Activated CD4-positive, alpha-beta T cell treated with anti-CD3 and anti-CD28 coated beads, Interleukin-2, amount 50 U/mL, for 4 hours (primary cell): Measurements from ENCODE around the gene DPYD.

Source experiments
- DNase-seq, 2 experiments: peaks; one replicate each; pipeline ENCODE4 v3.0.0-alpha.2; 2020

Gene DPYD

DNA sequence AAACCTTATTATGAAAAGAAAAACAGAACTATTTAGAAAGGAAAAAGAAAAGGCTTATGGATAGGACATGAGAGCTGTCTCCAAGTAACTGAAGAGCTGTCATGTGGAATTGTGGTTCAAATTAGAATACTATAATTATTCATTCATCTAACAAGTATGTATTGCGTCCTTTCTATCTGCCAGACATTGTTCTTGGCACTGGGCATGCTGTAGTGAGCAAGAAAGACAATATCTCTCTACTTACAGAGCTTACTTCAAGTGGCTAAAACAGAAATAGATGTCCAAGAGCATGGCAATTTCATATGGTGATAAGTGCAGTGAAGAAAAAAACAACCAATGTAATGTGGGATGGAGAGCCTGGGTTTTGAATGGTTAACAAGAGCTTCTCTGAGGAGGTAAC lies 413.0 kb downstream of the DPYD start:
- DNase-seq: no peak

DNA sequence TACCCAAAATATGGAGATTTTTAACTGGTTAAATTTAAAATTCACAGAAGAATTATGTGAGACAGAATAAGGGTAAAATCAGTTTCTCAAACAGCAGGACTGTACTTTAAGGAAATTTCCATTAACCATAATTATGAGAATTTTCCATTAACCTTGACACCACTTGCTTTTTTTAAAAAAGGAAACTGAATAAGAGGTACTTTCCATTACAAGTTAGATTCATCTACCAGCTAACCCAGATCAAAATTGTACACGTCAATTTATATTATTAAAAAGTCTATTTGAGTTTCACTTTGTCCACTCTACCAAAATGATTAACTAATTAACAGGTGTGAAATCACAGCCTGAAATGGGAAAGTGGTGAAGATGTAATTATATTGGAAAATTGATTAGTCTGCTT lies 414.5 kb downstream of the DPYD start:
- no peak for DNase-seq

DNA sequence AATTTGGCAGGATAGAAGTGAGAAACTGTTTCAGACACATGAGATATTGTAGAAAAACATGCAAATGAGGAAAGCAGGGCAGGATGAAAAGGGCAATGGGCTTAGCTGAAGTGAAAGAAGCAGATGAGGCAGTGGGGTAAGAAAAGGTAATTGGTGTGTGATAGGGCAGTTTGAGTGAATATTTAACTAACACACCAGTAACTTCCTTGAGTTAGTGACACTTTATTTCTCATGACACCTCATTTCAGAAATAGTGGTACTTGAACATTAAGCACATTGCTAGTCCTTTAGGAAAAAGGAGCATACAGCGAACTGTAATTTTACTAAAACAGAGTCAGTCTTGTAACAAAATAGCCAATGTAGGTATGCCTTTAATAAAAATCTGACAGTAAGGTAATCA lies 415.0 kb downstream of the DPYD start:
- DNase-seq: no peak

DNA sequence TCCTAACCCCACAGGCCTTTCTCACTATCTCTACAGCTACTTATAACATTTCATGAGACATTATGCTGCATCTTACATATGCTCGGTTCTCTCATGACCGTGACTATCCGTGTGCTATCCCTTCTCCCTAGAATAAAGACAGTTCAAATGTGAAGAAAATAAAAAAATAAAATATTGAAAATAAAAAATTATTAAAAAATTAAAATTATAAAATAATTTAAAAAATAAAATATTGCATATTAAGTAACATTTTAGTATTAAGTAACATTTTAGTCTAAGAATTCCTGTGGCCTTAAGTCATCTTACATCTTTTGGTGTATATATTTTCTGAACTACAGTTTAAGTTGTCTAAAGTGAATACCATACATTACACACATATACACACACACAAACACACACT lies 415.5 kb downstream of the DPYD start:
- DNase-seq: no peak

DNA sequence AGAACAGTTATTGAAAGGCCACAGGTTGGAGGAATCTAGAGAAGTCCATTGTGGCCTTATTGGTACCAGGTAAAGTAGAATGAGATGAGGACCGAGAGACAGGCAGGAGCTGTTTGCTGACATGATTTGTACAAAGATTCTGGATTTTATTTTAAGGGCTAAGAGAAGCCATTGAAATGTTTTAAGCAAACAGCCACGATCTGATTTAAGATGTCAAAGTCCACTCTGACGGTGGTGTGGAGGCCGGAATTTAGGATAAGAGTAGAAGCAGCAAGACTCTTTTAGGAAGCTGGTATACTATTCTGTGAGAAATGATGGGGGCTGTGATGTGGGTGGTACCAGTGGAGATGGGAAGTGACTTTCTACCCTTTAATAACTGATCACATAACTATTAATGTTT lies 418.5 kb downstream of the DPYD start:
- no peak for DNase-seq

DNA sequence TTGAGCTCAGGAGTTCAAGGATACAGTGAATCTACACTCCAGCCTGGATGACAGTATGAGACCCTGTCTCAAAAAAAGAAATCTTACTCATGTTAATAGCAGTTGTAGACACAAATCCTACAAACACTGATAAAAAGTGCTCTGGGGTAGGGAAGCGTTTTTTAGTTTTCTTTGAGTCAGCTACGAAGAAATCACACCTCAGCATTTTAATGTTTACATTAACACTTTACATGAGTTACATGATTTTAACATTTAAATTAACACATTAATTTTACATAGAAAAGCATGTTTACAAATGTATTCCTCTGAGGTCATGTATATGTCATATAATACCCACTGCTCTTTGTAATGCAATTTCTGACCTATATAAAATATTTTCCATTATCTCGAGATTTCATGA lies 419.2 kb downstream of the DPYD start:
- DNase-seq: no peak

DNA sequence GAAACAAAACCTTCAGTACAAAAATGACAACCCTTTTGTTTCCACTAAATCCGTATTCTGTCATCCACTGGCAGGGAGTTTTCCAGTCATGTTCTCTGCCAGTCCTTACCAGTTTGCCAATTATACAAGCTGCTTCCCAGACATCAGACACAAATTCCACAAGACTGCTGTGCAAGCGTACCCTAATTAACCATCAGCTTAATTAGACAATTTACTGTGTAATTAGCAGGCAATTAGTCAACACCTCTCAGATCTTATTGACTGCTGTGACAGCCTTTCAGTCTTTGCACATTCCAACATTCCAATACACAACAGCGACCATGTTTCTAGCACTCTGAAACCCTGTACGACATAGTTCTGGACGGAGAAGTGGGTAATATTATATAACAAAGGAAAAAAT lies 420.1 kb downstream of the DPYD start:
- DNase-seq: no peak

DNA sequence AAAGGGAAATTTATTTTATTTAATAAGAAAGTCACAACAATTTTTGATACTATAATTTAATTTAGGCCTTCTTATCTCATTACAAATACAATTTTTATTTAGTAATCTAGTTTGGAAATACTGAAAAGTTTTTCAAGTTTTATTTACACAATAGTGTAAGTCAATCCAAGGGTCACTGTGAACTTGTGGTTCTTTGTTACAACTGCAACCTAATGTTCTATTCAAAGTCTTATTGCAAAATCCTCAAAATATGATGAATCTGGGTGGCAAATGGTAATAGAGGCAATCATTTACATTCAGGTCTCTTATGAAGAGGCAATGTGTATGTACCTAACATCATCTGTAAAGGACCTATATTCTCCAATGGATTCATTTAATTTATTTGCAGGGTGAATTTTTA lies 421.2 kb downstream of the DPYD start:
- no peak for DNase-seq

DNA sequence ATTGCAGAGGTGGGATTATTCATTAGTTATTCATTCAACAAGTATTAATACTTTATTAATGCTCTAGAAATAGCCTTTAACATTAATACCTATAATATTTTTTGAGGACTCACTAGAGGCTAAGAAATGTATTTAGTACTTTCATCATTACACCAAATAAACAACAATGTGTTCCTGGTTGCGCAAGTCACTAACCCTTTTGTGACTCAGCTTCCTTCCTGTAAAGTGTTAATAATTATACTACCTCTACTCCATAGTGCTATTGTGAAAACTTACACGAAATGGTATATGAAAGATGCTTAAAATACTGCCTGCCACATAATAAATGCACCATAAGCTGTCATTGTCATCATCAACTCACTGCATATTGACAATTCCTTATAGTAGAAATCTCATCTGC lies 431.0 kb downstream of the DPYD start:
- no peak for DNase-seq

DNA sequence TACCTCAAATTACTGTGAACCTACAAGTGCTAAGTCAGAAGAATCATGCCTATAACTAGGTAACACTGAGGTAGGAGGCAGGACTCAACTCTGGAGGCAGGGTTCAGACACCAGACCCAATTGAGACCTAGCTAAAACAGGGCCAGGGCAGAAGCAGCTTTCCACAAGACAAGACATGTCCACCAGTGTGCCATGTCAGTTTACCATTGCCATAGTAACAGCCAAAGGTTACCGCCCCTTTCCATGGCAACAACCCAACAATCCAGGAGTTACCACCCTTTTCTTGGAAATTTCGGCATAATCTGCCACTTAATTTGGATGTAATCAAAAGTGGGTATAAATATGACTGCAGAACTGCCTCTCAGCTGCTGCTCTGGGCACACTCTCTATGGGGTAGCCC lies 432.3 kb downstream of the DPYD start:
- no peak for DNase-seq

DNA sequence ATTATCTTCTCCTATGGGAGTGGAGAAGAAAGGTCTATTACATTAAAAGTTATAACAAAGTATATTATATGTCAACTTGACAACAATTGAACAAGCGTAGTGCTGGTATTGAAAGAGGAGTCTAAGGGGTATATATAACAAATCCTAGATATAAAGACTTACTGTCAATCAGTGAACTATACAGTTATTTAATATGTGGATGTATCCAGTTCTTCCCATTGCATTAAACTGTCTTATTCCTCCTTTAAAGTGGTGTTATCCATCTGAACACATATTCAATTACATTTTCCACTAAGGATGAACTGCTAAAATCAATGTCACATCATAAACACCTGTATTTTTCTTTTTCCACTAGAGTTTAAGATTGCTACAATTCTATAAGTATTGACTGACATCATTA lies 438.8 kb downstream of the DPYD start:
- DNase-seq: no peak

DNA sequence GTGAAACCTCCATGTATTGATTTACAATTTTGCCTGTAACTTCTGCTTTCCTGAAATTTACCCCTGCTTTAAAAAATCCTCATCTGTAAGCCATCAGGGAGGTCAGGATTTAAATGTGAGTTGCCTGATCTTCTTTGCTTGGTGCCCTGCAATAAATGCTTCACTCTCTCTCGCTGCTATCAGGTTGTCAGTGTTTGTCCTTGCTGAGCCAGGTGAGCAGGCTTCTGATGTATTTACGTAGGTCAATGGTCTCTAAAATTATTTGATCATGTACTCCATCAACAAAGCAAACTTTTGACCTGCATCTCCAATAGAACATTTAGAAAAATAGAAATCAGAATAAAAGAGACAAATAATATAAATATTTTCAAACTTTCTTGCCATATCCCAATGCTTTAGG lies 453.4 kb downstream of the DPYD start:
- no peak for DNase-seq

DNA sequence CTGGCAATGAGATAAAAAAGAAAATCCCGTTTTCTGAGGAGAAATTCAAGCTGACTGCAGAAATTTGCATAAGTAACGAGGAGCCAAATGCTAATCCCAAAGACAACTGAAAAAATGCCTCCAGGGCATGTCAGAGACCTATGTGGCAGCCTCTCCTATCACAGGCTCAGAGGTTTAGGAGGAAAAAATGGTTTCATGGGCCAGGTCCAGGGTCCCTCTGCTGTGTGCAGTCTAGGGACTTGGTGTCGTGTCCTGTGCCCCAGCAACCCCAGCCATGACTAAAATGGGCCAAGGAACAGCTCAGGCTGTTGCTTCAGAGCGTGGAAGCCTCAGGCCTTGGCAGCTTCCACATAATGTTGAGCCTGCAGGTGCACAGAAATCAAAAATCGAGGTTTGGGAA lies 456.5 kb downstream of the DPYD start:
- no peak for DNase-seq

DNA sequence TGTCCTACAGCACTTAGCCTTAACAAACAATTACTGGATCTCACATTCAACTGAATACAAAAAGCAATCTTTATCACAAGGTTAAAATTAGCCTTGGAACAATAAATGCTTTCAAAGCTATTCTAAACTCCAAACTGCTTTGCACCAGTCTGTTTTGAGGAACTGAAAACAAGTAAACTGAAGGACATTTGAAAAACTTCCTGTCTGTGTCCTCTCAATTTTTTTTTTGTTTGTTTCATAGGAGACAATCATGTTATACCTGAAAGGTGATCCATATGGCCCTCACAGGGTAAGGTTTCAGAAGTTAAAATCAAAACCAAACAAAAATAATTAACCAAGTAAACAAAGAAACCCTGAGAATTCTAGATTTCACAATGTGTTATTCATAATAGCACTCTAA lies 459.1 kb downstream of the DPYD start:
- no peak for DNase-seq

DNA sequence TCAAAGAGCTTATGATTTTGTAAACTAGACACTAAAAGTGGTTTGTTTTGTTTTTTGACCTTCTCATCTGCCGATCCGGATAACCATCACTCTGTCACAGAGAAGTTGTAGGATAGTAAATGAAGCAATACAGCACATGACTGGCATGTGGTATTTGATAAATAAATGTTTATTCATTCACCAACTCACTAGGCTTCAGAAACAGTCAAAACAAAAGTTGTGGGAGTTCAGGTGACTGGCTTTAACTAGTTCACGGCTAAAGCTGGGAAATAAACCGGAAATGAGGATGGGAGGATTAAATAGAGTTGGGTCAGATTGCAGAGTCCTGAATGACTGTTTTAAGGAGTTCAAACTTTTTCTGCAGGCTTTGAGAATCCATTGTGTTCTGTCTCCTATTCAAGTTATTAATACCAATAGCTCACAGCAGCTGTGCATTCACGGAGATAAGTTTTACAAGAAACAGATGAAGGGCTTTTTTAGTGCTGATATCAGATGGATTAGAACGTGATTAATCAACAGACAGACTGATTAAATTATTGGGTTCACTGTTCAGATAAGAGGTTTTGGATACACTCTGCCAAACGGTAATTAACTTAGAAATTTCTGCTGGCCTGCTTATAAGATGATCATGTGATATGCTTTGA lies 463.3 kb downstream of the DPYD start:
- DNase-seq: no peak

DNA sequence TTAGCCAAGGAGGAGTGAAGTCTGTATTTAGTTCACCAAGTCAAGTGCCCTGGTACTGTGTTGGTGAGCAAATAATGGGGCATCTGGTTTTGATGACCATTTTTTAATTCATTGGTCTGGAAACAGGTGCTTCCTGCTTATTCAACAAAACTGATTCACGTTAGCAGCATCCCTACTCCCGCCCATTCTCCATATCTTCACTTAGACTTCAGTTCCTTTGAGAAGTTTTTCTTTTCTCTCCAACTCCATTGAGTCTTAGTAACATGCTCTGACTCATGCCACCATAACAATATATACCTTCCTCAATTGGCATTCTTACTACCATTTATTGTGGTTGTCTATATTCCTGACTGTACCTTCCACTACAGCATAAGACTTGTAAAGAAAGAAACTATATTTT lies 468.9 kb downstream of the DPYD start:
- no peak for DNase-seq

DNA sequence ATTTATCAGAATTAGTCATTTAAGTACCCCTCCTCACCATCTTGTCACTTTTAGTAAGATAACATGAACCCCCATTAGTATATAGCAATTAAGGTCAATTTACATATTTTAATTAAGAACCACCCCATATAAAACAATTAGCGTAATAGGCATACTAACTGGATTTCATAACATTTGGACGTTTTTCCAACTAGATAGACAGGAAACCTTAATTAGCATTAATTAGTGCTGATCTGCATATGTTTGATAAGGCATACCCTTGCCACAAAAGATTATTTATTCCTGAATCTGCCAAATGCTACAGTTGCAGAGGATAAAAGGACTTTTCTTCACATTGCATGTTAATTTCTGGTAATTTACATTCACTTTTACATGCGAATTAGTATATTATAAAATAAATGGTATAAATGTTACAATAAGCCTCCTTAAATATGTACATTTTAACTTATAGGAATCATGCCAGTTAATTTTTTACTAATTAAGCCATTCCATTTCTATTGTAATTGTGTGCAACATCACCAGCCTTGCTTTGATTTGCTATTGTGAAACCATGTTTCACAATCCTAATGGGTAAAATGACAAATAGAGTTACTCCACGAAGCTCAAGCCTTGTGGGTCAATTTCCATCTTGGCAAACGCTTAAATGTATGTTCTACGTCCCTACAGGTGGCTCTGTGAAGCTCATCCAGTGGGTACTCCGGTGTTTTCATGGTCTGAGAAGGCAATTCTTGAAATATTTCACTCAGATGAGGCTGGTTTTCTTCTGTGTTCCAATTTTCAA lies 469.6 kb downstream of the DPYD start:
- DNase-seq: no peak

DNA sequence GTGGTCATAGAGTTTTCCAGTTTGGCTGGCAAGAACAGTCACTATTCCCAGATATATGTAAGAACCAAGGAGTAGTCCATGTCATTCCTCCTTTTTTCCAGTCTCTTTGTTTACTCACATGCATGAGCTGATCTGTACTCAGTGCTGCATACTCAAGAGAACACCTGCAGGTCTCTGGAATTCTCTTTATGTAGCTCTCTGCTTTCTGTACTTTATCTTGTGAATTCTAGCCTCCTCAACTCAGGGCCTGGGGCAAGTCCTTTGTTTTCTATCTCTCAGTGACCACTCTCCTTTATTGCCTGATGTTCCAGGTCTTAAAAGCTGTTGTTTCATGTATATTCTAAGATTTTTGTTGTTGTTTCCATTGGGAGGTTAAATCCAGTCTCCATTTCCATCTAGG lies 478.9 kb downstream of the DPYD start:
- no peak for DNase-seq

DNA sequence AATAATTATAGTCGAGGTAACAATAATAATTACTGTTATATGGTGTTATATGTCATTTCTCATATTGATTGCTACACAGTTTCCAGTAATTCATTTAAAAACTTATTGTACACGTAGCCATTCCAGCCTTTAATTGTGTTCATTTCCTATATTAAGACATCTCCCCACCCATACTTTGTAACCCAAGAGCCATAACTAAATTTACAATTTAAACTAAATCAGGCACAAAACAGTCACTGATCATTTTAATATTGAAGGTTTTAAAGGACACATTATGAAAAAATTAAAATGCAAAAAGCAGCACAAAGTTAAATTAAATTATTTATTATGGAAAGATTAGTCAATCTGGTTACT lies 487.0 kb downstream of the DPYD start:
- no peak for DNase-seq

DNA sequence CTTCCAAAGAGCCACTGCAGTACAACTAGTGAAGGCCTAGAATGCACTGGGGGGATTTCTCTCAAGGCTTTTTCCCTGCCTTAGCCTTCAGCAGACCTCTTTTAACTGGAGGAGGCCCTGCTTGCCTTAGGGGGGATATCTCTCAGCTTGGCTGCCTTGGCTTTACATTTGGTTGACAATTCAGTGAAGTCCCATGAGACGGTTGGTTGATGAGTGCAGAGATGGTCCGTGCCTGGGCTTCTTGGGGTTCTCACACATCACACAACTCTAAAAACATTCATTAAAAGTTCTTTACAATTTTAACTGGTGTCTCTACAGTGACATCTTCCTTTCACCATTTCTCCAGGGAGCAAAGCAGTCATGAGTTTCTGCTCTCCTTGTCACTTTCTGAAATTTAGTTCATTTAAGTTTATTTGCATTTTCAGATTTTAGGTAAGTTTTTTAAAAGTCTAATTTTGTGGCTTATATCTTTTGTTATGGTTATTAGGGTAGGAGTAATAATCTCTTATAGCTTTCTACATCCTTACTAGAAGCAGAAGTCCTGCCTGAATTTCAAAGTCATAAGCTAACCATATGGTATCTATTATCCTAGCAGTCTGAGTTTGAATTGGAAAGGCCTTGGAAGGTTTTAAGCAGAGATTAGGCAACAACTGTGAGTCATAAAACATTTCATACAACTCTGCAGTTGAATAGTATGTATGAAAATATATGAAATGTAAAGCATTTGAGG lies 487.6 kb downstream of the DPYD start:
- DNase-seq: no peak

DNA sequence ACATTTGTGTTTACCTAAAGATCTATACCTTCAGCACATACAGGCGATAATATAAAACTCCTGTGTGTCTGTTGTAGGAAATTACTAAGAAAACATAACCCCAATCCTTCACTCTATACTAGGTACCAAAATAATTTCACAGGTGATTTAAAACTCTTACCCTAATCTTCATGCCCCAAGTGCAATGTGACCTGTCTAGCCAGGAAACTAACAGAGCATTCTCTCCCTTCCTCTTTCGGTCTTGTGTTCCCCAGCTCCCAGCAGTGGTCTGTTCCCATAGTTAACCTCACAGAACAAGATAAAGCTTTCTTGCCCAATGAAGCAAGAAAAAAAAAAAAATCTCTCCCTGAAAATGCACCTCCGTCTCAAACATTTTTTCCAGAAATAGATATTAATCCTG lies 493.5 kb downstream of the DPYD start:
- DNase-seq: no peak

DNA sequence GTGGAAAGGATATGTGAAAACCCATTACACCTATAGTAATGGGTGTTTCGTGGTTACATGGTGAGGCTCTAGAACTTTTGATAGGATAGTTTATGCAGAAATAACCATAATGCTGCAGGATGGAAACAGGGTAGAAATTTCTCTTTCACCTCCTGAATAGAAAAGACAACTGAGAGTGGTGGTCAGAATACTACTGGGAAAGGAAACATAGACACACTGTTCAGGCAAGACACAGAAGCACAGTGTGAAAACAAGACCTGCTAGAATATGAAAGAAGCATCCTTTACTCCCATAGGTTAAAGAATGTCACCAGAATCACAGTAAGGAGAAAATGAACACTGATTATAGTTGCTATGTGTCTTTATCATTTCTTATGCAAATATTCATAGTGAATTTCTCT lies 496.6 kb downstream of the DPYD start:
- no peak for DNase-seq

DNA sequence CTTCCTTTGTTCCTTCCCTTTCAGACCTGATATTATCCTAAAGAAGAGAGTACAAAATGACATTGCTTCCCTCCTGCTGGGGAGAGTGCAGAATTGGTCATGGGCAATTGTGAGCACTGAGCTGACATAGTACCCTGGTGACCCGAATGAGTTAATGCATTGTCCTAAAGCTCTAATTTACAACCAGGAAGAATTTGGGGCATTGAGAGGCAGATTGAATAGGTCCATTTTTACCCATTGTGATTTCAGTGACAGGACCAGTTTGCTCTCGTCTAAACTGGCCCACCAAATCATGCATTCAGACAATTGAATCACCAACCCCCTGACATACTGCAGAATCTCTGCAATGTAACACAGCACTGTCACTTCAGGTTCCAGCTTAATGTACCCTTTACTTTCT lies 497.4 kb downstream of the DPYD start:
- no peak for DNase-seq

DNA sequence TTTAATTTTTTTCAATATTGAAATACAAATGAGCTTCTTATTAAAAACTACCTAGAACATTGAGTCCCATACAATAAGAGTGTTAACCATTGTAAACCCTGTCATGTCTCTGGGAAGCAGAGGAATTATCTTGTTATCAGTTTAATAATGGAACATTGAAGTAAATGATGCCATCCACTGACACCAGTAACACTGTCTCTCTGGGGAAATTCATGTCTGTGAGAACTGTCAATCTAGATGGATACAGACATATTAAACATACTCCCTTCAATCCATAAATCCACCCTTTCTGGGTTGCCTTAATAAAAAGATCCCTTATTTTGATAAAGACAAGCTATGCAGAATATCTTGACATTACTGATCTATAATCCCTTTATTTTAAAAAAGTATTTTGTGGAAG lies 503.2 kb downstream of the DPYD start:
- DNase-seq: no peak
